ENCODE measurements around the gene ZNF566.

Gene ZNF566

GRCh38 chr19:36409841-36410240 is 79.5 kb downstream of the ZNF566 start:
- peaks cover 16% of the 10 kb centered on the region for H4K20me1 ChIP-seq (ENCODE audit: insufficient read depth, low read length, poor library complexity, severe bottlenecking)
- no peaks in the 10 kb centered on the region for H3K27me3 ChIP-seq (ENCODE audit: insufficient read depth, low read length, poor library complexity, severe bottlenecking)
- no peak overlapping the region for H3K9ac ChIP-seq (ENCODE audit: low read depth, low read length, poor library complexity, severe bottlenecking)
- no peaks in the 10 kb centered on the region for H3K9me2 ChIP-seq (replicated peaks; ENCODE audit: low read depth, low read length)
- no peak overlapping the region for H2AFZ ChIP-seq (ENCODE audit: low read length)
- H3K4me2 ChIP-seq (ENCODE audit: low read depth, low read length, poor library complexity, severe bottlenecking) = no peak overlapping the region
- H3F3A ChIP-seq (ENCODE audit: low read depth) = no peaks in the 10 kb centered on the region
- no peak for TF ChIP-seq EZH2phosphoT487 (IDR thresholded peaks at IDR 0.05; ENCODE audit: borderline replicate concordance)
- no peak for TF ChIP-seq CTCF (conservative IDR thresholded peaks at IDR 0.05; ENCODE audit: low read length)
- peaks cover 60% of the 10 kb centered on the region for H3K79me2 ChIP-seq (ENCODE audit: insufficient read depth, low read length)
- no peak overlapping the region for H3K4me3 ChIP-seq (ENCODE audit: low read length, poor library complexity, severe bottlenecking)
- no peaks in the 10 kb centered on the region for H3K9me3 ChIP-seq (ENCODE audit: insufficient read depth, low read depth, low read length)
- peaks cover 4% of the 10 kb centered on the region for H3K4me1 ChIP-seq (ENCODE audit: insufficient read depth, low read length, poor library complexity, severe bottlenecking)
- H3K36me3 ChIP-seq (ENCODE audit: insufficient read depth, low read length) = peaks cover 50% of the 10 kb centered on the region; the same call in 1 of the 2 replicates

- H3K9me2 ChIP-seq (replicated peaks; ENCODE audit: low read depth, low read length) = no peaks in the 10 kb centered on the region
- TF ChIP-seq CTCF (conservative IDR thresholded peaks at IDR 0.05; ENCODE audit: low read length) (no peak), EZH2phosphoT487 (IDR thresholded peaks at IDR 0.05; ENCODE audit: borderline replicate concordance) (no peak)
- H3F3A ChIP-seq (ENCODE audit: low read depth) = no peaks in the 10 kb centered on the region
- H3K4me1 ChIP-seq (ENCODE audit: insufficient read depth, low read length, poor library complexity, severe bottlenecking) = peaks cover 4% of the 10 kb centered on the region
- peaks cover 16% of the 10 kb centered on the region for H4K20me1 ChIP-seq (ENCODE audit: insufficient read depth, low read length, poor library complexity, severe bottlenecking)
- H3K4me3 ChIP-seq (ENCODE audit: low read length, poor library complexity, severe bottlenecking) = no peak overlapping the region
- no peak overlapping the region for H3K4me2 ChIP-seq (ENCODE audit: low read depth, low read length, poor library complexity, severe bottlenecking)
- H3K36me3 ChIP-seq (ENCODE audit: insufficient read depth, low read length) = peaks cover 60% of the 10 kb centered on the region; the same call in 1 of the 2 replicates
- H3K9ac ChIP-seq (ENCODE audit: low read depth, low read length, poor library complexity, severe bottlenecking) = no peak overlapping the region
- H3K79me2 ChIP-seq (ENCODE audit: insufficient read depth, low read length) = peaks cover 43% of the 10 kb centered on the region
- H3K27me3 ChIP-seq (ENCODE audit: insufficient read depth, low read length, poor library complexity, severe bottlenecking) = no peaks in the 10 kb centered on the region
- H2AFZ ChIP-seq (ENCODE audit: low read length) = no peak overlapping the region
- H3K9me3 ChIP-seq (ENCODE audit: insufficient read depth, low read depth, low read length) = no peaks in the 10 kb centered on the region
These were observed 81.3 kb downstream of the ZNF566 start for GRCh38 chr19:36408101-36408500.

GRCh38 chr19:36404498-36404897 is 84.9 kb downstream of the ZNF566 start:
- Histone ChIP-seq H3K9me3 (ENCODE audit: insufficient read depth, low read depth, low read length) (no peaks in the 10 kb centered on the region), H2AFZ (ENCODE audit: low read length) (no peak overlapping the region), H3K4me3 (ENCODE audit: low read length, poor library complexity, severe bottlenecking) (no peak overlapping the region), H3F3A (ENCODE audit: low read depth) (no peaks in the 10 kb centered on the region), H3K79me2 (ENCODE audit: insufficient read depth, low read length) (peaks cover 8% of the 10 kb centered on the region; the same call in 1 of the 2 replicates), H3K27me3 (ENCODE audit: insufficient read depth, low read length, poor library complexity, severe bottlenecking) (no peaks in the 10 kb centered on the region), H3K9me2 (replicated peaks; ENCODE audit: low read depth, low read length) (no peaks in the 10 kb centered on the region), H3K9ac (ENCODE audit: low read depth, low read length, poor library complexity, severe bottlenecking) (no peak overlapping the region), H3K36me3 (ENCODE audit: insufficient read depth, low read length) (peaks cover 76% of the 10 kb centered on the region; the same call in 1 of the 2 replicates), H3K4me1 (ENCODE audit: insufficient read depth, low read length, poor library complexity, severe bottlenecking) (no peaks in the 10 kb centered on the region), H3K4me2 (ENCODE audit: low read depth, low read length, poor library complexity, severe bottlenecking) (no peak overlapping the region), H4K20me1 (ENCODE audit: insufficient read depth, low read length, poor library complexity, severe bottlenecking) (no peaks in the 10 kb centered on the region)
- no peak for TF ChIP-seq EZH2phosphoT487 (IDR thresholded peaks at IDR 0.05; ENCODE audit: borderline replicate concordance)
- TF ChIP-seq CTCF (conservative IDR thresholded peaks at IDR 0.05; ENCODE audit: low read length) = no peak
